Stimulated activated CD8-positive, alpha-beta memory T cell treated with anti-CD3 and anti-CD28 coated beads, Interleukin-4, amount 100 ng/mL, for 1 hour (primary cell): Measurements from ENCODE around the gene IPO9.

ENCODE experiments used
- DNase-seq, 2 donors: peaks; one replicate each; pipeline ENCODE4 v3.0.0-alpha.2; 2020; ENCODE audit warnings: low read depth in 2 of 2, low spot score in 1 of 2

The IPO9 gene

DNA sequence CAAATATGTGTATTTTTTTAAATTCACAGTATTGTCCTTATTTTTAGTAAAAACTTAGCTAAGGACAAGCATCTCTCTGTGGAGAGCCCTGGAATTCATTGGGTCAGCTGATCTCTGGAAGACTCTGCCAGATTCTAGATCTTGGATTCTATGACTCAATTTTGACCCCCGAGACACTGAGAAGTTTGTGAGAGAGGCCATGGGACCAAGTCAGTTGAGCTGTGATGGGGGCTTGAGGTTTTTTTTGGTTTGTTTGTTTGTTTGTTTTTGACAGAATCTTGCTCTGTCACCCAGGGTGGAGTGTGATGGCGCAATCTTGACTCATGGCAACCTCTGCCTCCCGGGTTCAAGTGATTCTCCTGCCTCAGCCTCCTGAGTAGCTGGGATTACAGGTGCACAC lies 73.2 kb downstream of the IPO9 start:
- DNase-seq, result no peak

DNA sequence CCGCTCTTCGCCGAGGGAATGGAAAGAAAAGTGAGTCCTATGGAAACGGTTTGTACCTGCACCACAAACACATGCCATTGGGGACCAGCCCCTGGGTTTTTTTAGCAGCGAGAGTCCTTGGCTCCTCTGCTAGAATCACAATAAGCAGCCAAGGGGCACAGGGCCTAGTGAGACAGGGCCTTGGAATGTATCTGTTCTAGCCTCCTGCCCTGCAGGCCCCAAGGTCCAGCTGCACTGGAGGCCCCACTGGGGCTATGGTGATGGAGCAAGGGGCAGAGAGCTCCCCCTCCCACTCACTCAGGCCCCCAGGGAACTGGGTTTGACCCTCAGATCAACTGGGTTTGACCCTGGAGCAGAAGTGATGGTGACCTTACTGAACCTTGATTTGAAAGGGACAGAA lies 74.2 kb downstream of the IPO9 start:
- DNase-seq, result no peak

DNA sequence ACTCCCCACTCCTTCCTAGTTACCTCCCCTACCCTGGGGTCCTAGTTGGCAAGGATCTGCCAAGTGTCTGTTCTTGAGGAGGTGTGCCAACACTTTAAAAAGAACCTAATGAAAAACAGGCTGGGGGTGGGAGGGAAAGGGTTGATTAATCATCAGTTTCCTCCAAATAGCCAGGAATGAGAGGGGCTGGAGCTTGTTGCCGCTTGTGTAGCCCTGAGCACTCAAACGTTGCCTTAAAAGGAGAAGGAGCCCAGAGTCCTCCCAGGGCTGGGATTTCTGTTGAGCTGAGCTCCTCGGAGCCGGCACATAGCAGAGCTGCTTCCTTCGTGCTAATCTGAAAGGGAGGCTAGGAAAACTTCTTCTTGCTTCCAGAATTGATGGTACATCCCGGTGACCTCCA lies 75.6 kb downstream of the IPO9 start:
- DNase-seq, result no peak

DNA sequence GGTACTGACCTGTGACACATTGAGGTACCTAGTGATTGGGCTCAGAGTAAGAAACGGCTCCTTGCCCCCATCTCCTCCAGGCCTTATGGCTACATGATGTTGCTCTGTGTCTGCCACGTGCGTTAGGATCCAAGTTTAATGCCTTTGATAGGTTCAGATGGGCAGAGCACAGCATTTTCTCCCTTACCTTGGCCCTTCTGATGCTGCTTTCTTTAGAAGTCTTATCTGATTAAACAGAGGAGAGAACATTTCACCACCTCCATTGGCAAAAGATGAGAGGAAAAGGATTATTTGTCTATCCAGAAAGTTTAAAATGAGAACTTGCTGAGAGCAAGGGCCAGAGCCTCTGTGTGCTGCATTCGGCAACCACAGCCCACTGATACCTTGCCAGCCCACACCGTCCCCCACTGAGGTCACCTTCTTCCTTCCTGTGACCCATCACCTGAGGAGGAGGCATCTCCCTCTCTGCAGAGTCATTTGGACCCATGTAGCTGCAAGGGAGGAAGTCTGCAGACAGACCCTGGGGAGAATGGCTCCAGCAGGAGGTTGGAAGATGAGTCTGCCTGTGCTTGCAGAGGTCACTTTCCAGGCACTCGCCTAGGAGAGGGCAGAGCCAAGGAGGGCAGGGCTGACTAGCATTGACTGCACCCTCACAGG lies 76.4 kb downstream of the IPO9 start:
- DNase-seq, result no peak

DNA sequence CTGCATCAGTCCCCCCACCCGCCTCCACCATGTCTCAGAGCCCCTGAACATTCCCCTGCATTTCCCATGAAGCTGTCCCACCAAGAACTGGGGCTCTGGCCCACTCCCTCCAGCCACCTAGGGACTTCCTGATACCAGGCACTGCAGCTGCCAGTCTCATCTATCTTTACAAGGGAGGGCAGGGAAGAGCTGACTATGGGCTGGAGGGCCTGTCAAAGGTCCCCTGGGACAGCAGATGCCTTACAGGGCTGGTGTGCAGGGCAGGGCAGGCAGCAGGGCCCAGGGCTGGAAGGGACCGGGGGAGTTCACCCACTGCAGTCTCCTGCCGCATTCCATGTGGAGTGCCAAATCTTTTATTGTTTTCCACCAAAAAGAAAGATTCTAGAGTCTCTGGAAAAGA lies 77.4 kb downstream of the IPO9 start:
- DNase-seq, result no peak

DNA sequence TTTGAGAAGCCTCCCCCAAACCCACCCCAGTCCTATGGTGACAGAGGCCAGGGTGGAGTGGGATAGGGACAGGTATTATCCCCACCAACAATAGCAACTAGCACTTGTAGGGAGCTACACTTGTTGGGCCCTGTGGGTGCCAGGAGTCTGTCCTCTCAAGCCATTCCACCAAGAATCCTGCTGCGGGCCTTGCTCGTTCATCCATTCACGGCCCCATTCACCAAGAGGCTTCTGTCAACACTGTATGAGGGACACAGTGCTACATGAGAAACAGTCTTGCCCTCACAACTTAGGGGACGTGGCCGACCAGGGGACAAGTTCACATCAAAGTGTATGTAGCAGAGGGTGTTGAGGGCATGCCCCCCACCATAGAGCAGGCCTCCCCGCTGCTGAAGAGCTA lies 78.7 kb downstream of the IPO9 start:
- no peak for DNase-seq

DNA sequence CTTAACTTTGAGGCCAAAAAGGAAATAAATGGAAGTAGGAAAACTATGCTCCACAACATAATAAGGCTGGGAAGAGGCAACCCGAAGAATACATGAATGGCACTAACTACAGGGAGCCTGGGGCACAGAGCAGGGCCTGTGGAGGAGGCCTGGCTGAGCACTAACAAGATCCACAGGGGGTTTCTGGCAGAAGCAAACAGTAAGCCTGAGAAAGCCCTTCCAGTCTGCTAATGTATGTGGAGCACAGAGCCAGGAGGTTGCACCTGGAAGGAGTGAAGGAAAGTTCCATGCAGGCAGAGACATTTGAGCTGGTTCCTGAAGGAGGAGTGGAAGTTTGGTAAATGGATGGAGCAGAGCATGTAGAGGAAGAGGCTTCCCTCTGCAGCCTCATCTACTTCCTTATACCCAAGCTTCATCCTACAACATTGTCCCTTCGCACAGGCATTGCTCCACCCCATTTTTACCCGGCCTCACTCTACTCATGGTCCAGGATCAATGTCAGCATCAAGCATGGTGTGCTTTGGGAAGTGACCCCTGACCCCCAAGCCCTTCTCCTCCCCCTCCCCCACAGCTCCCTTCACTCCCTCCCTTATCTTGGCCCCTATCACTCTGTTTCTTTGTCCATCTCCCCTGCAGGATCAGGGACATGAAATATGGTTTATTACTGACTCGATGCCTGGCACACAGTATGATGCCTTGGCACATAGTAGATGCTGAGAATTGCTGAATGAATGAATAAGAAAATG lies 83.0 kb downstream of the IPO9 start:
- no peak for DNase-seq

DNA sequence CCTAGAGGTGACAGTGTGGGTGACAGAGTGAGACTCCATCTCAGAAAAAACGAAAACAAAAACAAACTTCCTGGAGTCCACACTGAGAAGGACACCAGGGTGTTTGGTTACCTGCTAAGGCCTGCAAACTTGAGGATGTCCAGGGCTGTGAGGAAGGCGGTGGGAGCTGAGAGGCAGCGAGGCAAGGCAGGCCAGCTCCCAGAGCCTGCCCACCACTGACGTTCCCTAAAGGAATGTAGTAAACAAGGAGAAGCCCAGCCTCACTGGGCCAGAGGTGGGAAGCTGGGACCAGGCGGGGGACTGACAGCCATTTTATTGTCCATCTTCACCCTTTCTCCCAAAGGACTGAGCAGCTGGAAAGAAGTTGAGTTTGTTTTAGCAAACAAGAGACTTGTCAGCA lies 83.9 kb downstream of the IPO9 start:
- no peak for DNase-seq

DNA sequence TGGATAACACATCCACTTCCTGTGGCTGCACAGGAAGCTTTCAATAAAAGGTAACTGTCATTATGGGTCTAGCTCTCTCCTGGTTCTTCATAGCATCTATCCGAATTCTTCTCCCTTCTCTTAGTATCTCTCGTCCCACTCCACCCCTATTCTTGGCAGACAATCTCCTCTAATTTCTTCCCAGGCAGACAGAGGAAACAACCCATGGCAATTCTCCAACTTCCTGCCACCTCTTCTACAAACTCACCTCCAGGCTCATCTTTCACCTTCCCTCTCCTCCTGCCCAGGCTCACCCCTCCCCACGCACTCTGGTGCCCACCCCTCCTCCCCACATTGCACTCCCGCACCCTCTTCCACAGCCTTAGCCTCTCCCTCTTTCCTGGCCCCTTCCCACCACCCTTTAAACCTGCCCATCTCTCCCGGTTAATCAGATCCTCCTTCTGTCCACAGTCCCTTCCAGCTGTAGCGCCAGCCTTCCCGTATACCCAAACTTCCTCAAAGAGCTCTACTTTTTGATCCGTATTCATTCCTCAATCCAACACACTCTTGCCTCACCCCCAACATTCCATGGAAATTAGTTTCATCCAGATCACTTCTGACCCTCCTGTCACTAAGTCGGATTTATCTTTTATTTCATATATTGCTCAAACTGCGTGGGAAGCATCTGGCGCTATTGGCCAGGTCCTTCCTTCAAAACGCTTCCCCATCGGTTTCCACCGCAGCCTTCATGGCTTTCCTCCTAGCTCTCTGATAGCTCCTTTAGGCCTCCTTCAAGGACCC lies 85.7 kb downstream of the IPO9 start:
- DNase-seq, result no peak

DNA sequence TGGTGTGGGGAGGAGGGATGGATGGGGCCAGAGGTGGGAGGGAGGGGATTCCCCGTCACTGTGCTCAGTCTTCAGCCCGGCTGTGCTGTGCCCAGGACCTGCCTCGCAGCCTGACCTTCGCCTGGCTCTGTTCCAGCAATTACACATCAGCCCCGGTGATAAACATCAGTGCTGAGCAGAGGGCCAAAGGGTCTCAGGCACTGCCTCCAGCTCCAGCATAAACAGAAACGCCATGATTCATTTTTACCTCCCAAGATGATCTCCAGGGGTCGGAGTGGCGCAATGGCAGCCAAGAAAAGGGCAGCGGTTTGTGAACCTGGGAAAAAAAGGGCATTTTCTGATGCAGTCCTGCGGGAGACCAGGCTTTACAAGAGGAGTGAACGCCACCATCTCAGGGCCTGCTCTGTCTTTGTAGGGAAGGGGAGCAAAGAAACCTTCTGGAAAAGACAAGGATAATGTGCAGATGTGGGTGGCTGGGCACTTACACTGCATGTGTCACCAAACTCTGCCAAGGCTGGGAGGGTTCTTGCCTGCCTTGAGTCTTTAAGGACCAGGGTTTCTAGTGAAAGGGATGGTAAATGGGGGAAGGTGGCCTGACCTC lies 87.8 kb downstream of the IPO9 start:
- DNase-seq, result no peak

DNA sequence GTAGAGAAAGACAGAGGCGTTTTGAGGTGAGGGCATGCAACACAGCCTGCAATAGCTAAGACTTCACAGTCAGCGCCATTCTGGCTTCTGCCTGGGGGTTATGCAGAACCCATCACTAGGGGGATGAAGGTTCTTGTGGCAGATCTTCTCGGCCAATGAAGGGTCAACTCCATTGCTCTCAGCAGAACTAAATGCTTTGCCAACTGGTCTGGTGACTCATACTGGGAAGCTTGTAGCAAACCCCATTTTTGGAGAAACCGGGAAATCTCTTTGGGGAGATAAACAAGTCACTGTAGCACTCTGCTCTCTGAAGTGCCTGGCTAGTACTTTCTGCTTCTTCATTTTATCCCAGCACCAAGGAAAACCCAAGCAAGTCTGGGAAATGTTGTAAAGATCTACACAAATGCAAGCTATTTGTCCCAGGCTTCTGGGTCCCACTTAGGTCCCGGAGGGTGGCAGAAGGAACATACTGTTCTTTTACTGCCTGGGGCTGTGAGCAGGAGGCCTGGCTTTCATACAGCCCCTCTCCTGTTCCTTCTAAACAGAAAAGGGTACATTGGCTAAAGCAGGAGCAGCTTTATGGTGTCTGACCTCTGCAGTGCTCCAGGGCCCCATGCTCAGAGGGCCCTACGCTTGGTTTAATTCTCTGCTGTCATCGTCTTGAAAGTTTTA lies 88.5 kb downstream of the IPO9 start:
- DNase-seq, result no peak

DNA sequence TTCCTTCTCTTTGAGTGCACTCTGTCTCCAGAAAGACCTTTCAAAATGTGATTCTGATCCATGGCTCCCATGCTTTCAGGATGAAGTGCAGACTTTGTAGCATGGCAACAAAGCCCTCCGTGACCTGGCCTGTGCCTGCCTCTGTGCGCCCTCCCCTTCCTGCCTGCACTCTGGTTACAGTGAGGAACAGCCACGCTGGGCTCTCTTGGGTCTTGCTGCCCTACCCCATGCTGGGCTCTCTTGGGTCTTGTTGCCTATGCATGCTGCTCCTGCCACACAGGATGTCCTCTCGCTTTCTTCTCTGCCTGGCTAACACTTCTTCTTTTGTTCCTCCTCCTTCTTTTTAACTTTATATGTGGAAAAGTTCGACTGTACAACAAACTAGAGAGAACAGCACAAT lies 89.4 kb downstream of the IPO9 start:
- no peak for DNase-seq

DNA sequence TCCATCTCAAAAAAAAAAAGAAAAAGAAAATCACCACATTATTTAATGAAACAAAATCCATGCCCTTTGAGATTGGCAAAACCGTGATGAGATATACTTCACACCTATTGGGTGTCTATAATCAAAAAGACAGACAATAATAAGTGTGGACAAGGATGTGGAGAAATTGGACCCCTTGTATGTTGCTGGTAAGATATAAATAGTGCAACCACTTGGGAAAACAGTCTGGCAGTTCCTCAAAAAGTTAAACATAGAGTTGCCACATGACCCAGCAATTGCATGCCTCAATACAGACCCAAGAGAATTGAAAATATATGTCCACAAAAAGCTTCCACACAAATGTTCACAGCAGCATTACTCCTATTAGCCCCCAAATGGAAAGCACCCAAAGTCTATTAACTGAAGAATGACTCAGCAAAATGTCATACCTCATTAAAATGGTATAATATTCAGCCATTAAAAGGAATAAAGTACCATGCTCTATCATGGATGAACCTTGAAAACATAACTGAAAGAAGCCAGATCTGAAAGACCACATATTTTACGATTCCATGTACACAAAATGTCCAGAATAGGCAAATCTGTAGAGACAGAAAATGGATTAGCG lies 93.1 kb downstream of the IPO9 start:
- DNase-seq, result no peak

DNA sequence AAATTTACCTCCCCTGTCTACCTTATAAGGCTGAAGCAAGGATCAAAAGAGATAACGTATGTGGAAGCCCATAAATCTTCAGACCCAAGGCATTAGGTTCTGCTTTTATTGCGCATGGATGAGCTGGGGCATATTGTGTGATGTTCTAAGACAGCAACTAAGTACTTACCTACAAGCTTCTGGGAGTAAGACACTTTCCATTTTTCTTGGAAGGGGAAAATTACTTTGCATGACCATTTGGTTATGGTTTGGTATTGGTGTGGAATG lies 96.3 kb downstream of the IPO9 start:
- no peak for DNase-seq

DNA sequence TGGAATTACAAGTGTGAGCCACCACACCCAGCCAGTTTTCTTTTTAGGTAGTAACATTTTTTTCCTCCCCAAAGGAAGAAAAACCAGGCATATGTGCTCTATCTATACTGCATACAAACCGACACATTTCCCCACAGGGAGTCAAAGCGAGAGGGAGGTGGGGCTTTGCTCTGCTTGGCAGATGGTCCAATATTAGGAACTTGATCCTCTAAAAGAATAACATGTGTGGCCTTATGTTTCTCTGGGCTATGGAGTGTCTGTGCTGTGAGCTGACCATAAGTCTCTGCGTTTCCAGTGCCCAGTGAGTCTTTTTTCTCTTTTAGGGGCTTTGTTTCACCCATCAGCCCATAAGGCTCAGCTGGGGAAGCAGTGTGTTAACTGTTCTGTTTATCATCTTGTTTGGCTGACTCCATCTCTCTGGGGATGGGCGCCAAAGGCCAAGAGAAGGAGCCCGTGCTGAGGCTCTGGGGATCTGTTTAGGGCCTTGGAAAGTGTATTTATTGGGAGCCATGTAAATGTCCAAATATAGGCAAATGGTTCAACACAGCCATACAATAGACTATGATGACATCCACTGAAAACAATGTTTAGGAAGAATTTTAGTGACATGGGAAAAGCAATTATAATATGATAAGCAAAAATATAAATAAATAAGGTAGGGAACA lies 97.2 kb downstream of the IPO9 start:
- DNase-seq, result no peak

DNA sequence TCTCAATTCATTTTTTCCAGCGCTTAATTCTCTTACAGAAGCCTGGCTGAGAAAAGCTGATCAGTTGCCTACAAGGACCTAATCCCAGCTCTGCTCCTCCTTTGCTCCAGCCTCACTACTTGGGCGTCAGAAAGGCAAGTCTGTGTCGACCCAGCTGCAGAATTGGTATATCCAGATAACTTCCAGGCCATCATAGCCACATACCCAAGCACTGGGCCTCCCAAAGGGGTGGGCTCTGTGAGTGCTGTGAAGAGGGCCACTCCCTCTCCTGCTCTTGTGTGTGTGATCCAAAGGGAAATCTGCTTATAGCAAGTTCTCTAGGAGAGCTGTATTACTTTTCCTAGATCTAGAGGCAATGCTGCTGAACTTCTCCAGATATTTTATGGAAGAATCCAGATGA lies 99.3 kb downstream of the IPO9 start:
- DNase-seq, result no peak

DNA sequence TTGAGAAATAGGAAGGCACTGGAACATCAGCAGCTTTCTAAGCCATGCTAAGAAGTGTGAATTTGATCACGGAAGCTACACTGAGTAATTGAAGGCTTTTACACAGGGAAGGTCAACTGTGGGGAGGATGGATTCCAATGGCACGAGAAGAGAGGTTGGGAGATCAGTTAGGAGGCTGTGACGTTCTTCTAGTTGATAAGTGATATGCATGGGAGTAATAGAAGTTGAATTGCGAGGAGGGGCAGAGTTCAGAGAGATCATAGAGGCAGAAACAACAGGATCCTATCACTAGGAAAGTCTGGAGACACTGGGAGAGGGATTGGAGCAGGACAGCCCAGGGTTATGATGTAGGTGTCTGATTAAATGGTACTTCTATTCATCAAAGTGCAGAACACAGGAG lies 101.2 kb downstream of the IPO9 start:
- DNase-seq, result no peak

DNA sequence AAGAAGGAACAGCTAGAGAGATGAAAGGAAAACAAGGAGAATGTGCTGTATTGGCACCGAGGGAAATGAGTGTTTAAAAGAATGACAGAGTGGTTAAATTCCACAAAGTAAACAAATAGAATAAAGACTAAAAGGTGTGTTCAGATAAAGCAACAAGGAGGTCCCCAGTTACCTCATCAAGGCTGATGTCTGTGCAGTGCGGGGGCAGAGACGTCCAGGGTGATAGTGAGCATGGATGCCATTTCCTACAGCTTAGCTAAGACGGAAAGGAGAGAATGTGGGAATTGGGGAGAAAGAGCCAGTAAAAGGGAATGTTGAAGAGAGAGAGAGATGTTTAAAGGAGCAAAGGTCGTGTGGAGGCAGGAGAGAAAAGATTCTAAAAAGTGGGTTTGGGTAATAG lies 101.8 kb downstream of the IPO9 start:
- DNase-seq, result no peak
